Trophoblast cell (in vitro differentiated cells and primary cell): ENCODE data around the gene SPOCK3.

ENCODE experiments used
- DNase-seq, 2 donors: peaks; one replicate each; pipeline ENCODE4 v3.0.0-alpha.2; 2016
- H2AFZ ChIP-seq: 2 replicates; pipeline ENCODE4 v1.6.1; 2013; ENCODE audit warnings: low read length, moderate library complexity, mild to moderate bottlenecking; ENCODE audit not compliant: insufficient read depth, poor library complexity
- H2AK5ac ChIP-seq: 2 replicates; pipeline ENCODE4 v1.6.1; 2013; ENCODE audit warnings: mild to moderate bottlenecking, low read length
- H2BK120ac ChIP-seq: 2 replicates; pipeline ENCODE4 v1.6.1; 2013; ENCODE audit warnings: low read length, mild to moderate bottlenecking, moderate library complexity; ENCODE audit not compliant: insufficient read depth, poor library complexity
- H2BK12ac ChIP-seq: 2 replicates; pipeline ENCODE4 v1.6.1; 2013; ENCODE audit warnings: mild to moderate bottlenecking, low read length, moderate library complexity
- H2BK5ac ChIP-seq: 2 replicates; pipeline ENCODE4 v1.6.1; 2013; ENCODE audit warnings: low read length, low read depth, moderate library complexity, mild to moderate bottlenecking; ENCODE audit not compliant: poor library complexity
- H3K14ac ChIP-seq: 2 replicates; pipeline ENCODE4 v1.6.1; 2013; ENCODE audit warnings: mild to moderate bottlenecking, low read length
- H3K18ac ChIP-seq: 2 replicates; pipeline ENCODE4 v1.6.1; 2013; ENCODE audit warnings: mild to moderate bottlenecking, low read length
- H3K23ac ChIP-seq: 2 replicates; pipeline ENCODE4 v1.6.1; 2013; ENCODE audit warnings: low read length
- H3K27ac ChIP-seq: 2 replicates; pipeline ENCODE4 v1.5.1; 2013; ENCODE audit warnings: low read depth, mild to moderate bottlenecking, inconsistent platforms, low read length, moderate library complexity
- H3K27me3 ChIP-seq: 2 replicates; pipeline ENCODE4 v1.6.1; 2013; ENCODE audit warnings: inconsistent platforms, mild to moderate bottlenecking, low read length, moderate library complexity; ENCODE audit not compliant: insufficient read depth
- H3K36me3 ChIP-seq, 2 experiments: 1 replicate in 1 of 2; 2 replicates in 1 of 2; pipeline ENCODE4 v1.6.1; 2013; ENCODE audit warnings: low read length in 2 of 2, mild to moderate bottlenecking in 2 of 2, moderate library complexity in 1 of 2; ENCODE audit not compliant: insufficient read depth in 2 of 2, control insufficient read depth in 1 of 2
- H3K4ac ChIP-seq: 2 replicates; pipeline ENCODE4 v1.6.1; 2013; ENCODE audit warnings: low read depth, mild to moderate bottlenecking, low read length, moderate library complexity
- H3K4me1 ChIP-seq, 2 experiments: 1 replicate in 1 of 2; 2 replicates in 1 of 2; pipeline ENCODE4 v1.6.1; 2013; ENCODE audit warnings: low read length in 2 of 2, mild to moderate bottlenecking in 2 of 2, moderate library complexity in 1 of 2; ENCODE audit not compliant: insufficient read depth in 2 of 2, control insufficient read depth in 1 of 2
- H3K4me2 ChIP-seq: 2 replicates; pipeline ENCODE4 v1.6.1; 2013; ENCODE audit warnings: inconsistent platforms, mild to moderate bottlenecking, low read length, moderate library complexity
- H3K4me3 ChIP-seq: 2 replicates; pipeline ENCODE4 v1.5.1; 2013; ENCODE audit warnings: mild to moderate bottlenecking, low read depth, low read length, inconsistent platforms
- H3K79me1 ChIP-seq: one replicate; pipeline ENCODE4 v1.6.1; 2013; ENCODE audit warnings: low read length
- H3K79me2 ChIP-seq: 2 replicates; pipeline ENCODE4 v1.6.1; 2013; ENCODE audit warnings: low read length, mild to moderate bottlenecking; ENCODE audit not compliant: control insufficient read depth, insufficient read depth, poor library complexity
- H3K9ac ChIP-seq: 2 replicates; pipeline ENCODE4 v1.6.1; 2013; ENCODE audit warnings: mild to moderate bottlenecking, low read length
- H3K9me3 ChIP-seq: 2 replicates; pipeline ENCODE4 v1.6.1; 2013; ENCODE audit warnings: low read depth, mild to moderate bottlenecking, control low read depth, inconsistent platforms, low read length; ENCODE audit not compliant: insufficient read depth
- H4K12ac ChIP-seq: 2 replicates; pipeline ENCODE4 v1.6.1; 2013; ENCODE audit warnings: low read depth, mild to moderate bottlenecking, low read length, moderate library complexity
- H4K8ac ChIP-seq: 2 replicates; pipeline ENCODE4 v1.6.1; 2013; ENCODE audit warnings: low read depth, mild to moderate bottlenecking, low read length, moderate library complexity
- H4K91ac ChIP-seq: one replicate; pipeline ENCODE4 v1.6.1; 2013; ENCODE audit warnings: low read depth, mild to moderate bottlenecking, low read length, moderate library complexity
- WGBS: extraction: QIAGEN DNeasy Blood & Tissue Kit; methylation state at CpG from one replicate; pipeline ENCODE4 v1.1.7; 2013; ENCODE audit warnings: missing lambda C conversion rate; ENCODE audit not compliant: insufficient read length, insufficient coverage; ENCODE audit errors: extremely low coverage; 5-methylcytosine and 5-hydroxymethylcytosine counted together

The SPOCK3 gene

DNA sequence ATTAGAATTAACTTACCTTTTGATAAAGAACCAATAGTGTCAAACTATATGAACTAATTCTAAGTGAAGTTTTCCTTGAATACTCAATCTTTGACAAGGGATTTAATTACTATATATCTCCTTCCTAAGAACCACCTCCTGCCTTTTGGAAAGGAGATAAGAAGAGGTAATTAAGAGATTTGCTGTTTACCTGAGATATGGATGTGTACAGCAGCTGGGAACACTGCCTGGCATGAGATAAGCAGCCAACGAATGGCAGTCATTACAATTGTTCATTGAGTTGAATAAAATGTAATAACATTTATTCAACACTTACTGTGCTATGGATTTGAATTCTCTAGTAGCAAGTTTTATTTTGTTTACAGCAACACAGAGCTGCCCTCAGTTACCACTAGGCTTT, 407.1 kb downstream of the SPOCK3 start:
- H3K9ac ChIP-seq, result no peak overlapping the region
- H3K27ac ChIP-seq, result no peak overlapping the region
- H2BK5ac ChIP-seq, result no peak overlapping the region
- no peaks in the 10 kb centered on the region for H3K79me1 ChIP-seq
- no peak overlapping the region for H3K4ac ChIP-seq
- no CpG with 5 or more reads among the region's 1 CpG for WGBS
- no peaks in the 10 kb centered on the region for H3K79me2 ChIP-seq
- no peak overlapping the region for H4K8ac ChIP-seq
- no peaks in the 10 kb centered on the region for H3K27me3 ChIP-seq
- H4K91ac ChIP-seq, result no peak overlapping the region
- no peaks in the 10 kb centered on the region for H3K4me1 ChIP-seq
- no peak overlapping the region for H3K18ac ChIP-seq
- H2BK12ac ChIP-seq, result no peak overlapping the region
- H2AFZ ChIP-seq, result no peak overlapping the region
- H3K9me3 ChIP-seq, result no peaks in the 10 kb centered on the region
- no peak overlapping the region for H3K23ac ChIP-seq
- H3K4me2 ChIP-seq, result no peak overlapping the region
- H3K14ac ChIP-seq, result no peak overlapping the region
- no peak overlapping the region for H2AK5ac ChIP-seq
- H3K4me3 ChIP-seq, result no peak overlapping the region
- no peak overlapping the region for H4K12ac ChIP-seq
- no peak for DNase-seq
- H3K36me3 ChIP-seq, result no peaks in the 10 kb centered on the region
- H2BK120ac ChIP-seq, result no peak overlapping the region

- Histone ChIP-seq H3K79me1 (no peaks in the 10 kb centered on the region), H2BK5ac (no peak overlapping the region), H3K4me3 (no peak overlapping the region), H2BK12ac (no peak overlapping the region), H3K27me3 (no peaks in the 10 kb centered on the region), H3K23ac (no peak overlapping the region), H3K4ac (no peak overlapping the region), H4K91ac (no peak overlapping the region), H3K36me3 (no peaks in the 10 kb centered on the region), H3K18ac (no peak overlapping the region), H3K9ac (no peak overlapping the region), H2BK120ac (no peak overlapping the region), H3K27ac (no peak overlapping the region), H2AFZ (no peak overlapping the region), H3K9me3 (no peaks in the 10 kb centered on the region), H4K8ac (no peak overlapping the region), H3K4me1 (no peaks in the 10 kb centered on the region), H2AK5ac (no peak overlapping the region), H3K14ac (no peak overlapping the region), H4K12ac (no peak overlapping the region), H3K79me2 (no peaks in the 10 kb centered on the region), H3K4me2 (no peak overlapping the region)
- DNase-seq, result no peak
- no CpG with 5 or more reads among the region's 3 CpGs for WGBS
These were observed 410.4 kb downstream of the SPOCK3 start for GRCh38 chr4:166823848-166824247.

- Histone ChIP-seq H3K36me3 (no peaks in the 10 kb centered on the region), H3K9me3 (no peaks in the 10 kb centered on the region), H3K4me2 (no peak overlapping the region), H3K27ac (no peak overlapping the region), H2BK5ac (no peak overlapping the region), H4K91ac (no peak overlapping the region), H3K14ac (no peak overlapping the region), H3K27me3 (no peaks in the 10 kb centered on the region), H4K8ac (no peak overlapping the region), H3K4me3 (no peak overlapping the region), H2BK12ac (no peak overlapping the region), H2AK5ac (no peak overlapping the region), H3K9ac (no peak overlapping the region), H3K79me2 (no peaks in the 10 kb centered on the region), H3K23ac (no peak overlapping the region), H3K4me1 (no peaks in the 10 kb centered on the region), H4K12ac (no peak overlapping the region), H2BK120ac (no peak overlapping the region), H2AFZ (no peak overlapping the region), H3K79me1 (no peaks in the 10 kb centered on the region), H3K4ac (no peak overlapping the region), H3K18ac (no peak overlapping the region)
- DNase-seq, result no peak
- no CpG with 5 or more reads among the region's 1 CpG for WGBS
These were observed 411.2 kb downstream of the SPOCK3 start for GRCh38 chr4:166823126-166823525.

DNA sequence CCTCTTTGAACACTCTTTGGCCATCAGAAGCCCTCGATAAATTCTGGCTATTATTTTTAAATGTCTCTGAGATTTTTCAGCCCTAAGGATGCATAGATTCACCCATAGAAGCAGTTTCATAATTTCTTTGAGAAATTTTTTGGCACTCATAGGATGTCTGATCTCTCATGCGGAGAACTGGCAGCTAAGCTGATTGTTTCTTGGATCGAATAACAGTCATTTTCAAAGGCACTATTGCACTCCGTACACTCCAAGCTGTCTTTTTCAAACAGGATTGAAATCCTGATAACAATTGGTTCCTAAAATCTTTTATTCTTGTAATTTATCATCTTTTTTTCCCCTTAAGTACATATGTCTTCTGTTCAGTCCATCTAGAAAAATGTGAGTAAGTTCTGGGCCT, 411.9 kb downstream of the SPOCK3 start:
- Histone ChIP-seq H2BK5ac (no peak overlapping the region), H3K4ac (no peak overlapping the region), H3K23ac (no peak overlapping the region), H3K27me3 (no peaks in the 10 kb centered on the region), H3K18ac (no peak overlapping the region), H4K91ac (no peak overlapping the region), H3K79me2 (no peaks in the 10 kb centered on the region), H3K9ac (no peak overlapping the region), H3K4me2 (no peak overlapping the region), H4K12ac (no peak overlapping the region), H3K4me1 (no peaks in the 10 kb centered on the region), H3K4me3 (no peak overlapping the region), H3K27ac (no peak overlapping the region), H3K9me3 (no peaks in the 10 kb centered on the region), H2BK12ac (no peak overlapping the region), H2BK120ac (no peak overlapping the region), H3K14ac (no peak overlapping the region), H3K79me1 (no peaks in the 10 kb centered on the region), H4K8ac (no peak overlapping the region), H3K36me3 (no peaks in the 10 kb centered on the region), H2AK5ac (no peak overlapping the region), H2AFZ (no peak overlapping the region)
- DNase-seq, result no peak
- WGBS, result no CpG with 5 or more reads among the region's 4 CpGs
